Suprapubic skin (tissue), 4 donors: ENCODE measurements around the gene ARHGAP42. TPM values are rescaled to one million over a fixed set of nuclear protein-coding genes. Genes with fewer than 3 reads are reported as not detected.

ENCODE experiments used
- DNase-seq, 2 donors: peaks; one replicate each; pipeline ENCODE4 v3.0.0-alpha.2; 2019; ENCODE audit warnings: low spot score in 2 of 2
- H3K27ac ChIP-seq: fragments of 200-600 bp; sonication (generic); one replicate; pipeline ENCODE4 v1.5.1; 2019
- H3K27me3 ChIP-seq: fragments of 200-600 bp; sonication (generic); one replicate; pipeline ENCODE4 v1.5.1; 2019
- H3K36me3 ChIP-seq: fragments of 200-600 bp; sonication (generic); one replicate; pipeline ENCODE4 v1.5.1; 2019
- H3K4me1 ChIP-seq: fragments of 200-600 bp; sonication (generic); one replicate; pipeline ENCODE4 v1.5.1; 2019
- H3K4me3 ChIP-seq: fragments of 200-600 bp; sonication (generic); one replicate; pipeline ENCODE4 v1.5.1; 2019; ENCODE audit warnings: mild to moderate bottlenecking
- H3K9me3 ChIP-seq: fragments of 200-600 bp; sonication (generic); one replicate; pipeline ENCODE4 v1.5.1; 2019
- CTCF ChIP-seq, 2 donors: fragments of 200-600 bp in 1 of 2; fragments of 450-650 bp in 1 of 2; sonication (generic) in 1 of 2; IDR thresholded peaks; one replicate each; pipeline ENCODE4 v1.5.1; 2016 to 2019; ENCODE audit warnings: antibody characterized with exemption in 2 of 2, mild to moderate bottlenecking in 1 of 2, moderate library complexity in 1 of 2
- EP300 ChIP-seq: sonication (generic); formaldehyde crosslinking; IDR thresholded peaks from one replicate; pipeline ENCODE4 v1.6.1; 2017; ENCODE audit warnings: antibody characterized with exemption
- POLR2A ChIP-seq, 2 donors: fragments of 450-650 bp; IDR thresholded peaks; one replicate each; pipeline ENCODE4 v1.6.1; 2017; ENCODE audit warnings: antibody characterized with exemption in 2 of 2, mild to moderate bottlenecking in 2 of 2, moderate library complexity in 2 of 2
- POLR2AphosphoS5 ChIP-seq, 3 donors: sonication (generic); formaldehyde crosslinking; IDR thresholded peaks; one replicate each; pipeline ENCODE4 v1.6.1; 2017; ENCODE audit warnings: antibody characterized with exemption in 3 of 3
- WGBS: methylation state at CpG from one replicate; pipeline ENCODE4 v1.1.5; 2018; 5-methylcytosine and 5-hydroxymethylcytosine counted together
- total RNA-seq, 4 donors: library from RNA; depleted of rRNA; stranded (reverse); fragments of >200 nt; gene quantifications; one replicate each; pipeline ENCODE4 v1.1.0, GENCODE V29; 2016

Gene ARHGAP42
- total RNA-seq, 4 donors from 2014 or later, result 12.4 to 18.4 (median 14.4) TPM

GRCh38 chr11:100769165-100769564 lies 82.1 kb downstream of the ARHGAP42 start:
- Histone ChIP-seq H3K9me3 (no peaks in the 10 kb centered on the region), H3K27ac (no peak overlapping the region), H3K4me1 (peaks cover 3% of the 10 kb centered on the region), H3K4me3 (no peak overlapping the region), H3K36me3 (no peaks in the 10 kb centered on the region), H3K27me3 (no peaks in the 10 kb centered on the region)
- TF ChIP-seq POLR2AphosphoS5 (IDR thresholded peaks at IDR 0.05), result no peak
- TF ChIP-seq EP300, result no peak
- TF ChIP-seq POLR2A (IDR thresholded peaks at IDR 0.05), result no peak
- TF ChIP-seq CTCF (IDR thresholded peaks at IDR 0.05), result no peak
- no peak for DNase-seq
- WGBS, result 41% methylated on average over 1 of the region's 1 CpG

- Histone ChIP-seq H3K27me3 (no peaks in the 10 kb centered on the region), H3K4me1 (peaks cover 3% of the 10 kb centered on the region), H3K9me3 (no peaks in the 10 kb centered on the region), H3K27ac (no peak overlapping the region), H3K36me3 (no peaks in the 10 kb centered on the region), H3K4me3 (no peak overlapping the region)
- WGBS, result 59% methylated on average over 3 of the region's 3 CpGs
- TF ChIP-seq EP300 (no peak), CTCF (IDR thresholded peaks at IDR 0.05) (no peak), POLR2A (IDR thresholded peaks at IDR 0.05) (no peak), POLR2AphosphoS5 (IDR thresholded peaks at IDR 0.05) (no peak)
- DNase-seq, result no peak
Measured at GRCh38 chr11:100769617-100770016, 82.5 kb downstream of the ARHGAP42 start.

- no peak for TF ChIP-seq EP300
- TF ChIP-seq CTCF (IDR thresholded peaks at IDR 0.05), result no peak
- TF ChIP-seq POLR2A (IDR thresholded peaks at IDR 0.05), result no peak
- TF ChIP-seq POLR2AphosphoS5 (IDR thresholded peaks at IDR 0.05), result no peak
- Histone ChIP-seq H3K9me3 (no peaks in the 10 kb centered on the region), H3K4me1 (peaks cover 14% of the 10 kb centered on the region), H3K4me3 (no peak overlapping the region), H3K36me3 (no peaks in the 10 kb centered on the region), H3K27ac (no peak overlapping the region), H3K27me3 (no peaks in the 10 kb centered on the region)
- no peak for DNase-seq
- 85% methylated on average over 7 of the region's 7 CpGs for WGBS
Measured at GRCh38 chr11:100774132-100774531, 87.0 kb downstream of the ARHGAP42 start.

GRCh38 chr11:100774859-100775258 lies 87.8 kb downstream of the ARHGAP42 start:
- H3K36me3 ChIP-seq, result no peaks in the 10 kb centered on the region
- TF ChIP-seq POLR2A (IDR thresholded peaks at IDR 0.05), result no peak
- TF ChIP-seq EP300, result no peak
- no peak for TF ChIP-seq CTCF (IDR thresholded peaks at IDR 0.05)
- TF ChIP-seq POLR2AphosphoS5 (IDR thresholded peaks at IDR 0.05), result no peak
- no peaks in the 10 kb centered on the region for H3K9me3 ChIP-seq
- no peak overlapping the region for H3K4me3 ChIP-seq
- H3K4me1 ChIP-seq, result peaks cover 12% of the 10 kb centered on the region
- H3K27ac ChIP-seq, result no peak overlapping the region
- no peak for DNase-seq
- WGBS, result 89% methylated on average over 3 of the region's 3 CpGs
- no peaks in the 10 kb centered on the region for H3K27me3 ChIP-seq

GRCh38 chr11:100776212-100776896 lies 89.3 kb downstream of the ARHGAP42 start:
- Histone ChIP-seq H3K9me3 (no peaks in the 10 kb centered on the region), H3K27ac (peak overlapping the region; percentile 61), H3K4me3 (no peak overlapping the region), H3K4me1 (peaks cover 21% of the 10 kb centered on the region), H3K36me3 (no peaks in the 10 kb centered on the region), H3K27me3 (no peaks in the 10 kb centered on the region)
- TF ChIP-seq POLR2AphosphoS5 (IDR thresholded peaks at IDR 0.05) (no peak), CTCF (IDR thresholded peaks at IDR 0.05) (no peak), EP300 (no peak), POLR2A (IDR thresholded peaks at IDR 0.05) (no peak)
- no peak for DNase-seq
- WGBS, result 68% methylated on average over 6 of the region's 6 CpGs
